Liver (tissue), 9 donors: ENCODE data around the gene SGPP2. TPM values are rescaled to one million over a fixed set of nuclear protein-coding genes. Genes with fewer than 3 reads are reported as not detected.

Source experiments
- DNase-seq: peaks from one replicate; pipeline ENCODE4 v3.0.0-alpha.2; 2017; ENCODE audit warnings: low spot score
- H3K27ac ChIP-seq, 2 donors: one replicate each; pipeline ENCODE4 v1.7.0; 2013; ENCODE audit warnings: inconsistent platforms in 2 of 2, low read length in 2 of 2, control low read depth in 1 of 2, low read depth in 1 of 2, mild to moderate bottlenecking in 1 of 2
- H3K27me3 ChIP-seq, 4 donors: one replicate each; pipeline versions ENCODE4 v1.6.1 to v1.7.0; 2013; ENCODE audit warnings: low read length in 3 of 4, inconsistent platforms in 1 of 4, mild to moderate bottlenecking in 1 of 4, moderate library complexity in 1 of 4; ENCODE audit not compliant: control insufficient read depth in 4 of 4, insufficient read depth in 4 of 4
- H3K36me3 ChIP-seq, 4 donors: one replicate each; pipeline versions ENCODE4 v1.6.1 to v1.7.0; 2013; ENCODE audit warnings: low read length in 3 of 4, mild to moderate bottlenecking in 3 of 4, low read depth in 1 of 4, moderate library complexity in 1 of 4; ENCODE audit not compliant: control insufficient read depth in 4 of 4, insufficient read depth in 3 of 4
- H3K4me1 ChIP-seq, 4 donors: one replicate each; pipeline versions ENCODE4 v1.6.1 to v1.7.0; 2013; ENCODE audit warnings: low read length in 3 of 4, mild to moderate bottlenecking in 3 of 4, moderate library complexity in 1 of 4; ENCODE audit not compliant: control insufficient read depth in 4 of 4, insufficient read depth in 4 of 4
- H3K4me3 ChIP-seq, 3 donors: one replicate each; pipeline versions ENCODE4 v1.6.1 to v1.7.0; 2013; ENCODE audit warnings: low read length in 3 of 3, control low read depth in 1 of 3, low read depth in 1 of 3, mild to moderate bottlenecking in 1 of 3
- H3K9ac ChIP-seq, 2 donors: one replicate each; pipeline ENCODE4 v1.7.0; 2013; ENCODE audit warnings: low read length in 2 of 2, mild to moderate bottlenecking in 2 of 2, moderate library complexity in 2 of 2, control low read depth in 1 of 2, low read depth in 1 of 2
- H3K9me3 ChIP-seq, 4 donors: one replicate each; pipeline versions ENCODE4 v1.6.1 to v1.7.0; 2013; ENCODE audit warnings: low read length in 3 of 4; ENCODE audit not compliant: control insufficient read depth in 4 of 4
- ATF3 ChIP-seq: IDR thresholded peaks from 2 replicates; pipeline ENCODE4 v1.6.1; 2016; ENCODE audit warnings: antibody characterized with exemption
- CTCF ChIP-seq: fragments of 150-350 bp; IDR thresholded peaks from 2 replicates; pipeline ENCODE4 v1.5.1; 2017; ENCODE audit warnings: improper control_type of control experiment, low read depth, low read length; ENCODE audit not compliant: missing input control
- EGR1 ChIP-seq, 2 donors: IDR thresholded peaks; 2 replicates each; pipeline ENCODE4 v1.6.1; 2016 to 2018; ENCODE audit warnings: antibody characterized with exemption in 2 of 2, low read depth in 2 of 2
- FOXA1 ChIP-seq: IDR thresholded peaks from 2 replicates; pipeline ENCODE4 v1.6.1; 2016; ENCODE audit warnings: antibody characterized with exemption
- FOXA2 ChIP-seq: IDR thresholded peaks from 2 replicates; pipeline ENCODE4 v1.6.1; 2016; ENCODE audit warnings: antibody characterized with exemption
- GABPA ChIP-seq, 2 donors: IDR thresholded peaks in 1 of 2; conservative IDR thresholded peaks in 1 of 2; 2 replicates each; pipeline ENCODE4 v1.6.1; 2016; ENCODE audit warnings: antibody characterized with exemption in 2 of 2, mild to moderate bottlenecking in 1 of 2, moderate library complexity in 1 of 2
- HNF4A ChIP-seq, 2 donors: conservative IDR thresholded peaks; 2 replicates each; pipeline ENCODE4 v1.6.1; 2016; ENCODE audit warnings: antibody characterized with exemption in 2 of 2, mild to moderate bottlenecking in 2 of 2
- HNF4G ChIP-seq: IDR thresholded peaks from 2 replicates; pipeline ENCODE4 v1.6.1; 2016; ENCODE audit warnings: antibody characterized with exemption
- JUND ChIP-seq, 2 donors: IDR thresholded peaks; 2 replicates each; pipeline ENCODE4 v1.6.1; 2016; ENCODE audit warnings: antibody characterized with exemption in 2 of 2
- MAX ChIP-seq: IDR thresholded peaks from 2 replicates; pipeline ENCODE4 v1.6.1; 2016; ENCODE audit warnings: antibody characterized with exemption
- NR2F2 ChIP-seq: IDR thresholded peaks from 2 replicates; pipeline ENCODE4 v1.6.1; 2016; ENCODE audit warnings: antibody characterized with exemption
- RAD21 ChIP-seq, 2 donors: IDR thresholded peaks; 2 replicates each; pipeline ENCODE4 v1.6.1; 2016; ENCODE audit warnings: antibody characterized with exemption in 2 of 2, mild to moderate bottlenecking in 2 of 2
- REST ChIP-seq: IDR thresholded peaks from 2 replicates; pipeline ENCODE4 v1.6.1; 2016; ENCODE audit warnings: antibody characterized with exemption, mild to moderate bottlenecking
- RXRA ChIP-seq, 2 donors: IDR thresholded peaks; 2 replicates each; pipeline ENCODE4 v1.6.1; 2017 to 2018; ENCODE audit warnings: antibody characterized with exemption in 2 of 2, mild to moderate bottlenecking in 1 of 2
- SP1 ChIP-seq: IDR thresholded peaks from 2 replicates; pipeline ENCODE4 v1.6.1; 2018; ENCODE audit warnings: antibody characterized with exemption, mild to moderate bottlenecking
- TAF1 ChIP-seq: conservative IDR thresholded peaks from 2 replicates; pipeline ENCODE4 v1.6.1; 2016; ENCODE audit warnings: antibody characterized with exemption, mild to moderate bottlenecking
- YY1 ChIP-seq: IDR thresholded peaks from 2 replicates; pipeline ENCODE4 v1.6.1; 2016; ENCODE audit warnings: antibody characterized with exemption, mild to moderate bottlenecking
- ZBTB33 ChIP-seq: IDR thresholded peaks from 2 replicates; pipeline ENCODE4 v1.6.1; 2016; ENCODE audit warnings: antibody characterized with exemption
- WGBS: extraction: QIAGEN DNeasy Blood & Tissue Kit; methylation state at CpG from one replicate; pipeline ENCODE4 v1.1.7; 2013; 5-methylcytosine and 5-hydroxymethylcytosine counted together
- polyA plus RNA-seq, 2 donors: library from polyadenylated mRNA; stranded (reverse) in 1 of 2; unstranded in 1 of 2; fragments of 200-250 nt in 1 of 2; fragments of >200 nt in 1 of 2; fragmentation: Nextera tagmentation in 1 of 2; extraction: Ambion mirVana in 1 of 2; gene quantifications; one replicate each; pipeline versions ENCODE4 v1.2.1 to v1.2.3, GENCODE V29; 2013 to 2015
- total RNA-seq, 2 donors: library from RNA; depleted of rRNA; stranded (reverse); fragments of >200 nt; gene quantifications; one replicate each; pipeline ENCODE4 v1.2.3, GENCODE V29; 2014
- donor health status: healthy.
- donor health status: healthy.
- donor health status: healthy.
- donor health status: healthy.
- donor health status: healthy.

Gene SGPP2
- total and polyA plus RNA-seq, 4 donors: 0.16 to 0.33 (median 0.31) TPM; not detected in 1

- TF ChIP-seq TAF1 (no peak), HNF4G (no peak), SP1 (no peak), HNF4A (conservative IDR thresholded peaks at IDR 0.05) (no peak), ZBTB33 (no peak), RAD21 (IDR thresholded peaks at IDR 0.05) (no peak), NR2F2 (no peak), ATF3 (no peak), EGR1 (IDR thresholded peaks at IDR 0.05; ENCODE audit: low read depth in 2 of 2) (no peak), JUND (IDR thresholded peaks at IDR 0.05) (no peak), CTCF (no peak), YY1 (no peak), RXRA (IDR thresholded peaks at IDR 0.05) (no peak), MAX (no peak), REST (no peak), FOXA1 (no peak)
- no peaks in the 10 kb centered on the region for H3K9me3 ChIP-seq
Measured at GRCh38 chr2:222479859-222480258, 55.5 kb downstream of the SGPP2 start.

GRCh38 chr2:222480497-222480896 is 56.2 kb downstream of the SGPP2 start:
- Histone ChIP-seq H3K27ac (no peak overlapping the region), H3K4me1 (no peaks in the 10 kb centered on the region), H3K36me3 (no peaks in the 10 kb centered on the region), H3K9me3 (no peaks in the 10 kb centered on the region), H3K4me3 (no peak overlapping the region), H3K9ac (no peak overlapping the region), H3K27me3 (peaks cover 0 to 2% (median 0%) of the 10 kb centered on the region in 4 donors)
- DNase-seq: no peak
- WGBS: 80% methylated on average over 5 of the region's 5 CpGs
- no peak for TF ChIP-seq JUND (IDR thresholded peaks at IDR 0.05)
- TF ChIP-seq TAF1: no peak
- no peak for TF ChIP-seq HNF4G
- TF ChIP-seq MAX: no peak
- no peak for TF ChIP-seq RAD21 (IDR thresholded peaks at IDR 0.05)
- TF ChIP-seq YY1: no peak
- TF ChIP-seq REST: no peak
- no peak for TF ChIP-seq ZBTB33
- no peak for TF ChIP-seq FOXA2
- no peak for TF ChIP-seq ATF3
- no peak for TF ChIP-seq GABPA (IDR thresholded peaks at IDR 0.05 in 1 of 2, conservative IDR thresholded peaks at IDR 0.05 in 1 of 2)
- no peak for TF ChIP-seq EGR1 (IDR thresholded peaks at IDR 0.05; ENCODE audit: low read depth in 2 of 2)

More at GRCh38 chr2:222479859-222480258, 55.5 kb downstream of the SGPP2 start:
- Histone ChIP-seq H3K36me3 (no peaks in the 10 kb centered on the region), H3K4me1 (no peaks in the 10 kb centered on the region), H3K9ac (no peak overlapping the region), H3K27ac (no peak overlapping the region), H3K4me3 (no peak overlapping the region), H3K27me3 (peaks cover 0 to 2% (median 0%) of the 10 kb centered on the region in 4 donors)
- no peak for DNase-seq
